HPDE6-E6E7 (cell line): ENCODE measurements around the gene OSBPL8.

ENCODE experiments used
- DNase-seq: peaks from one replicate; pipeline ENCODE4 v3.0.0; 2011; ENCODE audit warnings: missing footprints; ENCODE audit errors: extremely low spot score

OSBPL8 gene

DNA sequence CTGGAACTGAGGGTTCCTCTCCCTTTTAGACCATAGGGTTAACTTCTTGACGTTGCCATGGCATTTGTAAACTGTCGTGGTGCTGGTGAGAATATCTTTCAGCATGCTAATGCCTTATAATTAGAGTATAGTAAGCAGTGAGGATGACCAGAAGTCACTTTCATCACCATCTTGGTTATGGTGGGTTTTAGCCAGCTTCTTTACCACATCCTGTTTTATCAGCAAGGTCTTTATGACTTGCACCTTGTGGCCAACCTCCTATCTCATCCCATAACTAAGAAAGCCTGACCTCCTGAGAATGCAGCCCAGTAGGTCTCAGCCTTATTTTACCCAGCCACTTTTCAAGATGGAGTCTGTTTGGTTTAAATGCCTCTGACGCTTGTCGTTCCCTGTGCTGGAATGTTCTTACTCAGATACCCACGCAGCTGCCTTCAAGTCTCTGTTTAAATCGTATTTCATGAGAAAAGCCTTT is 255.5 kb downstream of the OSBPL8 start:
- DNase-seq = no peak

- no peak for DNase-seq
These were observed 256.2 kb downstream of the OSBPL8 start for GRCh38 chr12:76303365-76303764.
